Smooth muscle cell (in vitro differentiated cells): ENCODE measurements around the gene PPIL6. TPM values are rescaled to one million over a fixed set of nuclear protein-coding genes. Genes with fewer than 3 reads are reported as not detected.

Experiments used
- DNase-seq: peaks from one replicate; lab custom pipeline; 2025; ENCODE audit not compliant: unreplicated experiment; lab: John Stamatoyannopoulos, UW
- H2AFZ ChIP-seq: fragments of 200-600 bp; sonication (generic); 2 replicates; pipeline ENCODE4 v1.6.0; 2016; ENCODE audit warnings: antibody characterized with exemption, low read depth, mild to moderate bottlenecking
- H3F3A ChIP-seq: fragments of 200-600 bp; sonication (generic); 2 replicates; pipeline ENCODE4 v1.6.0; 2017; ENCODE audit warnings: antibody characterized with exemption, low read depth
- H3K27ac ChIP-seq: fragments of 200-600 bp; sonication (generic); 2 replicates; pipeline ENCODE4 v1.5.1; 2016; ENCODE audit warnings: low read depth, mild to moderate bottlenecking
- H3K27me3 ChIP-seq: fragments of 200-600 bp; sonication (generic); 2 replicates; pipeline ENCODE4 v1.6.1; 2016; ENCODE audit warnings: low read depth, mild to moderate bottlenecking
- H3K36me3 ChIP-seq: fragments of 200-600 bp; sonication (generic); 2 replicates; pipeline ENCODE4 v1.5.1; 2016; ENCODE audit warnings: low read depth
- H3K4me1 ChIP-seq: fragments of 200-600 bp; sonication (generic); 2 replicates; pipeline ENCODE4 v1.5.1; 2016; ENCODE audit warnings: low read depth
- H3K4me2 ChIP-seq: fragments of 200-600 bp; sonication (generic); 2 replicates; pipeline ENCODE4 v1.6.0; 2016; ENCODE audit warnings: mild to moderate bottlenecking
- H3K4me3 ChIP-seq: fragments of 200-600 bp; sonication (generic); 2 replicates; pipeline ENCODE4 v1.5.1; 2016; ENCODE audit warnings: mild to moderate bottlenecking
- H3K79me2 ChIP-seq: fragments of 200-600 bp; sonication (generic); 2 replicates; pipeline ENCODE4 v1.6.0; 2016; ENCODE audit warnings: low read depth, mild to moderate bottlenecking
- H3K9ac ChIP-seq: fragments of 200-600 bp; sonication (generic); 2 replicates; pipeline ENCODE4 v1.6.0; 2016; ENCODE audit warnings: low read depth
- H3K9me3 ChIP-seq: fragments of 200-600 bp; sonication (generic); replicated peaks from 2 replicates; pipeline ENCODE4 v1.5.1; 2016; ENCODE audit warnings: low read depth
- H4K20me1 ChIP-seq: fragments of 200-600 bp; sonication (generic); 2 replicates; pipeline ENCODE4 v1.6.0; 2016; ENCODE audit warnings: low read depth
- CTCF ChIP-seq: fragments of 200-600 bp; sonication (generic); IDR thresholded peaks from 2 replicates; pipeline ENCODE4 v1.5.1; 2017; ENCODE audit warnings: borderline replicate concordance, mild to moderate bottlenecking, antibody characterized with exemption; ENCODE audit not compliant: insufficient read depth, poor library complexity, severe bottlenecking
- WGBS: methylation state at CpG from one replicate; pipeline ENCODE4 v1.1.7; 2016; ENCODE audit warnings: low lambda C conversion rate; 5-methylcytosine and 5-hydroxymethylcytosine counted together
- polyA plus RNA-seq: library from polyadenylated mRNA; unstranded; fragments of >200 nt; fragmentation: Nextera tagmentation; extraction: Ambion mirVana; gene quantifications from 2 replicates; pipeline ENCODE4 v1.2.1, GENCODE V29; 2016
- total RNA-seq: library from RNA; depleted of rRNA; stranded (reverse); fragments of >200 nt; gene quantifications from 2 replicates; pipeline ENCODE4 v1.2.3, GENCODE V29; 2014

Gene PPIL6
- total and polyA plus RNA-seq, 2 experiments from 2014 or later, result 1.3 to 1.7 TPM

DNA sequence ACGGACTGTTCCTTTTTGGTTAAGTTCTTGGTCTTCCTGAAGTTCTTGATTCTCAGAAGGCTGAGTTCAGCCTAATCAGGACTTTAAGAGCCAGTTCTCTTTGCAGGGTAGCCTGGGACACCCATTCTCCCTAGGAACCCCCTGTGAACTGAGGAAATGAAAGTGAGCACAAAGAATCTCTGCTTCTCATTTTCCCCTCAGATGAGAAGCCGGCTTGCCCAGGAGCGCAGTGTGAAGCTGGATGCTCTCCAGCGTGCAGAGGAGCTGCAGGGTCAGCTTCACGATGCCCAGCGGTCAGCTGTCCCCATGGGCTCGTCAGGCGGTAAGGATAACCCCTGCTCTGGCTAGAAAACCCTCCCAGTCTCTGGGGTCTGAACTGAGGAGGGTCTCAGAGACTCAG lies 92.2 kb downstream of the PPIL6 start:
- H3K27ac ChIP-seq, result no peak overlapping the region
- H3K27me3 ChIP-seq, result no peaks in the 10 kb centered on the region
- H2AFZ ChIP-seq, result no peak overlapping the region
- H3K4me2 ChIP-seq, result no peak overlapping the region
- no peaks in the 10 kb centered on the region for H3K4me1 ChIP-seq
- H3K79me2 ChIP-seq, result no peaks in the 10 kb centered on the region
- no peak overlapping the region for H3K4me3 ChIP-seq
- TF ChIP-seq CTCF, result no peak
- H3K9ac ChIP-seq, result no peak overlapping the region
- no peak for DNase-seq
- no peaks in the 10 kb centered on the region for H4K20me1 ChIP-seq
- H3K9me3 ChIP-seq, result no peaks in the 10 kb centered on the region
- no peaks in the 10 kb centered on the region for H3F3A ChIP-seq
- no peaks in the 10 kb centered on the region for H3K36me3 ChIP-seq
- WGBS, result 91% methylated on average over 8 of the region's 8 CpGs

DNA sequence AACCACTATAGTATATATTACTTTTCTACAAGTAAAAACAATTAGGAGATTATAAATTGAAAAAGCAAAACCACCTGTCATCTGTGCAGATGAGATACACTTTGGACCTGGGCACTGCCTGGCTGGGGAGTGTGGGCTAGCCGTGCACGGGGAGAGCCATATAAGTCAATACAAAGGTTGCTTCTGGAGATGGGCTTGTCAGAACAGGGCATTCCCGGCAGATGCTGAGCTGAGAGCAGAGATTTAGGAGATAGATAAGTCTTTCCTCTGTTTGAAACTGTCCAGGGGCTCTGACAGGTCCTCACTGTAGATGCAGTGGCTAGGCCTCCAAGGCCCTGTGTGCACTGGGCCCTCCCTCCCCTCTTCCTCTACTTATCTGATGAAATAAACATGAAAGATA lies 92.6 kb downstream of the PPIL6 start:
- Histone ChIP-seq H3K36me3 (no peaks in the 10 kb centered on the region), H3K4me2 (no peak overlapping the region), H3K9me3 (no peaks in the 10 kb centered on the region), H3F3A (no peaks in the 10 kb centered on the region), H3K27me3 (no peaks in the 10 kb centered on the region), H3K4me3 (no peak overlapping the region), H4K20me1 (no peaks in the 10 kb centered on the region), H2AFZ (no peak overlapping the region), H3K79me2 (no peaks in the 10 kb centered on the region), H3K4me1 (no peaks in the 10 kb centered on the region), H3K9ac (no peak overlapping the region), H3K27ac (no peak overlapping the region)
- 52% methylated on average over 3 of the region's 3 CpGs for WGBS
- TF ChIP-seq CTCF, result no peak
- DNase-seq, result no peak

DNA sequence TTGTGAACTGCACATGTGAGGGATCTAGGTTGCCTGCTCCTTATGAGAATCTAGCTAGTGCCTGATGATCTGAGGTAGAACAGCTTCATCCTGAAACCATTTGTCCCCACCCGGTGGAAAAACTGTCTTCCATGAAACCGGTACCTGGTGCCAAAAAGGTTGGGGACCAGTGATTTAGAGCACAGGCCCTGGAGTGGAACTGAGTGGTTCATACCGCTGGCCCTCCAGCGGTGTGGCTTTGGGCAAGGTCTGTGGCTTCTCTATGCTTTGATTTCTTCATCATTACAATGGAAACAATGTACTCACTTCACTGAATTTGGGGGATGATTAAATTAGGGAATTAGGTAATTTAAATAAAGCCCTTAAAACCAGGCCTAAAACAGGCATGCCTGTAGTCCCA lies 94.4 kb downstream of the PPIL6 start:
- Histone ChIP-seq H3K27me3 (no peaks in the 10 kb centered on the region), H3F3A (no peaks in the 10 kb centered on the region), H3K4me3 (no peak overlapping the region), H3K36me3 (no peaks in the 10 kb centered on the region), H2AFZ (no peak overlapping the region), H3K9ac (no peak overlapping the region), H3K4me1 (no peaks in the 10 kb centered on the region), H4K20me1 (no peaks in the 10 kb centered on the region), H3K4me2 (no peak overlapping the region), H3K79me2 (no peaks in the 10 kb centered on the region), H3K9me3 (no peaks in the 10 kb centered on the region), H3K27ac (no peak overlapping the region)
- TF ChIP-seq CTCF, result no peak
- WGBS, result 98% methylated on average over 4 of the region's 4 CpGs
- no peak for DNase-seq

GRCh38 chr6:109344226-109344625 lies 96.2 kb downstream of the PPIL6 start:
- Histone ChIP-seq H3K4me3 (no peak overlapping the region), H3K27ac (no peak overlapping the region), H3K9me3 (no peaks in the 10 kb centered on the region), H3K9ac (no peak overlapping the region), H4K20me1 (no peaks in the 10 kb centered on the region), H3F3A (no peaks in the 10 kb centered on the region), H3K4me2 (no peak overlapping the region), H2AFZ (no peak overlapping the region), H3K4me1 (no peaks in the 10 kb centered on the region), H3K79me2 (no peaks in the 10 kb centered on the region), H3K36me3 (no peaks in the 10 kb centered on the region), H3K27me3 (no peaks in the 10 kb centered on the region)
- 75% methylated on average over 2 of the region's 2 CpGs for WGBS
- no peak for TF ChIP-seq CTCF
- DNase-seq, result no peak
